HG02885 (cell line): ENCODE data around the gene TBC1D8B.
"Not testable (repeated sequence)": the region's sequence is repeated elsewhere in the genome, so short reads cannot be mapped to it uniquely, and the experiment has no call there.

Source experiments
- ATAC-seq: cut with Tn5 transposase; IDR thresholded peaks from one replicate; pipeline ENCODE4 v1.9.1; 2021; ENCODE audit warnings: mild to moderate bottlenecking; ENCODE audit not compliant: unreplicated experiment, poor library complexity

Gene TBC1D8B

GRCh38 chrX:106802388-106803275, at the start of gene TBC1D8B:
Gene TBC1D8B, plus strand, starts transcription at chrX:106802673. Its CDS starts 181 bp downstream, at chrX:106802854.
- ATAC-seq: peak; percentile 97

- ATAC-seq: not testable (repeated sequence)
Observed at GRCh38 chrX:106769288-106769687, 33.2 kb upstream of the TBC1D8B start.

GRCh38 chrX:106774981-106775380, 27.5 kb upstream of the TBC1D8B start:
- ATAC-seq: no peak

GRCh38 chrX:106780264-106780663, 22.2 kb upstream of the TBC1D8B start:
- ATAC-seq: no peak

GRCh38 chrX:106780664-106781377, 21.7 kb upstream of the TBC1D8B start:
- no peak for ATAC-seq

GRCh38 chrX:106783716-106784115, 18.8 kb upstream of the TBC1D8B start:
- ATAC-seq: no peak

- ATAC-seq: no peak
Observed at GRCh38 chrX:106791495-106791894, 11.0 kb upstream of the TBC1D8B start.

GRCh38 chrX:106802063-106802387, 448 bp upstream of the TBC1D8B start:
- ATAC-seq: peak; percentile 34

- ATAC-seq: no peak
Observed at GRCh38 chrX:106811131-106811910, 8.8 kb downstream of the TBC1D8B start.

- not testable (repeated sequence) for ATAC-seq
Observed at GRCh38 chrX:106812930-106813329, 10.5 kb downstream of the TBC1D8B start.

- ATAC-seq: not testable (repeated sequence)
Observed at GRCh38 chrX:106814093-106814492, 11.6 kb downstream of the TBC1D8B start.

GRCh38 chrX:106862972-106863688, 60.7 kb downstream of the TBC1D8B start:
- ATAC-seq: peak; percentile 84

GRCh38 chrX:106863697-106864096, 61.2 kb downstream of the TBC1D8B start:
- ATAC-seq: no peak

- not testable (repeated sequence) for ATAC-seq
Observed at GRCh38 chrX:106872796-106873195, 70.3 kb downstream of the TBC1D8B start.

GRCh38 chrX:106874075-106874474, 71.6 kb downstream of the TBC1D8B start:
- no peak for ATAC-seq

- ATAC-seq: no peak
Observed at GRCh38 chrX:106875151-106875550, 72.7 kb downstream of the TBC1D8B start.

- ATAC-seq: no peak
Observed at GRCh38 chrX:106889468-106889867, 87.0 kb downstream of the TBC1D8B start.

- no peak for ATAC-seq
Observed at GRCh38 chrX:106891762-106892460, 89.4 kb downstream of the TBC1D8B start.

GRCh38 chrX:106894392-106894909, 92.0 kb downstream of the TBC1D8B start:
- ATAC-seq: peak; percentile 84
